GM23338 (cell line): ENCODE results near the gene CUBN. TPM values are rescaled to one million over a fixed set of nuclear protein-coding genes. Genes with fewer than 3 reads are reported as not detected.

ENCODE experiments used
- ATAC-seq: fragments of 200-7000 bp; cut with Tn5 transposase; 3 replicates; pipeline ENCODE4 v1.9.1; 2020
- DNase-seq: peaks from one replicate; pipeline ENCODE4 v3.0.0-alpha.2; 2015; ENCODE audit warnings: low spot score
- H2AFZ ChIP-seq: fragments of 200-600 bp; sonication (generic); 2 replicates; pipeline ENCODE4 v1.8.0; 2016; ENCODE audit warnings: antibody characterized with exemption, mild to moderate bottlenecking, moderate library complexity
- H3F3A ChIP-seq: fragments of 200-600 bp; sonication (generic); replicated peaks from 2 replicates; pipeline ENCODE4 v1.8.0; 2017; ENCODE audit warnings: antibody characterized with exemption, mixed run types, low read depth
- H3K27ac ChIP-seq: fragments of 200-600 bp; sonication (generic); 2 replicates; pipeline ENCODE4 v1.6.1; 2016; ENCODE audit warnings: low read depth
- H3K27me3 ChIP-seq: fragments of 200-600 bp; sonication (generic); 2 replicates; pipeline ENCODE4 v1.8.0; 2016; ENCODE audit warnings: mild to moderate bottlenecking, mixed run types, moderate library complexity; ENCODE audit not compliant: insufficient read depth
- H3K36me3 ChIP-seq: fragments of 200-600 bp; sonication (generic); 2 replicates; pipeline ENCODE4 v1.8.0; 2016; ENCODE audit warnings: mild to moderate bottlenecking; ENCODE audit not compliant: insufficient read depth
- H3K4me1 ChIP-seq: fragments of 200-600 bp; sonication (generic); 2 replicates; pipeline ENCODE4 v1.8.0; 2016; ENCODE audit warnings: mild to moderate bottlenecking, moderate library complexity; ENCODE audit not compliant: insufficient read depth
- H3K4me2 ChIP-seq: fragments of 200-600 bp; sonication (generic); 2 replicates; pipeline ENCODE4 v1.7.1; 2017; ENCODE audit warnings: mixed run types
- H3K4me3 ChIP-seq: fragments of 200-600 bp; sonication (generic); 2 replicates; pipeline ENCODE4 v1.6.1; 2016; ENCODE audit warnings: mixed run types
- H3K79me2 ChIP-seq: fragments of 200-600 bp; sonication (generic); replicated peaks from 2 replicates; pipeline ENCODE4 v1.8.0; 2017; ENCODE audit warnings: mild to moderate bottlenecking; ENCODE audit not compliant: insufficient read depth
- H3K9me2 ChIP-seq: fragments of 200-600 bp; sonication (generic); 2 replicates; pipeline ENCODE4 v1.8.0; 2017; ENCODE audit not compliant: insufficient read depth
- H4K20me1 ChIP-seq: fragments of 200-600 bp; sonication (generic); replicated peaks from 2 replicates; pipeline ENCODE4 v1.8.0; 2017; ENCODE audit warnings: mild to moderate bottlenecking; ENCODE audit not compliant: insufficient read depth
- H3K27ac Mint-ChIP-seq: 2 replicates; pipeline ENCODE4 v1.8.0; 2020; ENCODE audit warnings: inconsistent platforms, mild to moderate bottlenecking, moderate library complexity, mixed read lengths
- H3K27me3 Mint-ChIP-seq: 3 replicates; pipeline ENCODE4 v1.8.0; 2022; ENCODE audit warnings: low read depth, mild to moderate bottlenecking, moderate library complexity, mixed read lengths, inconsistent platforms; ENCODE audit not compliant: insufficient read depth, poor library complexity
- H3K36me3 Mint-ChIP-seq: 3 replicates; pipeline ENCODE4 v1.8.0; 2021; ENCODE audit warnings: low read depth, mild to moderate bottlenecking, inconsistent platforms, moderate library complexity, mixed read lengths
- H3K4me1 Mint-ChIP-seq: 3 replicates; pipeline ENCODE4 v1.8.0; 2020; ENCODE audit warnings: mild to moderate bottlenecking, inconsistent platforms, mixed read lengths
- H3K4me3 Mint-ChIP-seq: 3 replicates; pipeline ENCODE4 v1.8.0; 2021; ENCODE audit warnings: moderate library complexity, mild to moderate bottlenecking, inconsistent platforms, mixed read lengths
- H3K9me3 Mint-ChIP-seq: 3 replicates; pipeline ENCODE4 v1.8.0; 2020; ENCODE audit warnings: moderate library complexity, mild to moderate bottlenecking, inconsistent platforms, mixed read lengths
- EZH2phosphoT487 ChIP-seq: fragments of 200-600 bp; sonication (generic); IDR thresholded peaks from one replicate; pipeline ENCODE4 v1.8.1; 2018; ENCODE audit warnings: antibody characterized with exemption; ENCODE audit not compliant: unreplicated experiment
- JUNB ChIP-seq: IDR thresholded peaks from one replicate; pipeline ENCODE4 v1.6.1; 2016; ENCODE audit warnings: antibody characterized with exemption; ENCODE audit not compliant: unreplicated experiment
- NANOG ChIP-seq: IDR thresholded peaks from 2 replicates; pipeline ENCODE4 v1.6.1; 2016; ENCODE audit warnings: antibody characterized with exemption, borderline replicate concordance
- POLR2AphosphoS5 ChIP-seq: IDR thresholded peaks from 2 replicates; pipeline ENCODE4 v1.6.1; 2016; ENCODE audit warnings: antibody characterized with exemption, low read depth
- STAT1 ChIP-seq: IDR thresholded peaks from one replicate; pipeline ENCODE4 v1.6.1; 2016; ENCODE audit warnings: antibody characterized with exemption; ENCODE audit not compliant: unreplicated experiment
- polyA plus RNA-seq: library from polyadenylated mRNA; unstranded; fragments of >200 nt; fragmentation: Nextera tagmentation; extraction: Ambion mirVana; gene quantifications from 2 replicates; pipeline ENCODE4 v1.2.1, GENCODE V29; 2016
- total RNA-seq: library from RNA; depleted of rRNA; stranded (reverse); fragments of >200 nt; shearing (Covaris generic); gene quantifications from 2 replicates; pipeline ENCODE4 v1.2.3, GENCODE V29; 2014
- TF ChIP-seq, protein P1 (sequence below): fragments of 250-450 bp; sonication (Bioruptor Pico); IDR thresholded peaks from 2 replicates; pipeline ENCODE4 v1.5.0; 2020; ENCODE audit warnings: mild to moderate bottlenecking, moderate library complexity
- TF ChIP-seq, protein P2 (sequence below): IDR thresholded peaks from one replicate; pipeline ENCODE4 v1.6.1; 2018; ENCODE audit warnings: antibody characterized with exemption; ENCODE audit not compliant: unreplicated experiment

Gene CUBN
- total and polyA plus RNA-seq, 2 experiments from 2014 or later = 0.06 to 1.8 TPM

DNA sequence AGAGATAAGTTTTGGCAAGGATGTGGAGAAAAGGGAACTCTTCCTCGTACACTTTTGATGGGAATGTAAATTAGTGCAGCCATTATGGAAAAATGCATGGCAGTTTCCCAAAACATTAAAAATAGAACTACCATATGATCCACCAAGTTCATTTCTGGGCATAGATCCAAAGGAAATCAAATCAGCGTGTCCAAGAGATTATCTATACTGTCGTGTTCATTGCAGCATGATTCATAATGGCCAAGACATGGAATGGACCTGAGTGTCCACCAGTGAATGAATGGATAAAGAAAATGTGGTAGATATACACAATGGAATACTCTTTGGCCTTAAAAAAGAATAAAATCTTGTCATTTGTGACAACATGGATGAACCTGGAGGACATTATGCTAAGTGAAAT lies 242.0 kb downstream of the CUBN start (continued):
- TF ChIP-seq, protein P1, sequence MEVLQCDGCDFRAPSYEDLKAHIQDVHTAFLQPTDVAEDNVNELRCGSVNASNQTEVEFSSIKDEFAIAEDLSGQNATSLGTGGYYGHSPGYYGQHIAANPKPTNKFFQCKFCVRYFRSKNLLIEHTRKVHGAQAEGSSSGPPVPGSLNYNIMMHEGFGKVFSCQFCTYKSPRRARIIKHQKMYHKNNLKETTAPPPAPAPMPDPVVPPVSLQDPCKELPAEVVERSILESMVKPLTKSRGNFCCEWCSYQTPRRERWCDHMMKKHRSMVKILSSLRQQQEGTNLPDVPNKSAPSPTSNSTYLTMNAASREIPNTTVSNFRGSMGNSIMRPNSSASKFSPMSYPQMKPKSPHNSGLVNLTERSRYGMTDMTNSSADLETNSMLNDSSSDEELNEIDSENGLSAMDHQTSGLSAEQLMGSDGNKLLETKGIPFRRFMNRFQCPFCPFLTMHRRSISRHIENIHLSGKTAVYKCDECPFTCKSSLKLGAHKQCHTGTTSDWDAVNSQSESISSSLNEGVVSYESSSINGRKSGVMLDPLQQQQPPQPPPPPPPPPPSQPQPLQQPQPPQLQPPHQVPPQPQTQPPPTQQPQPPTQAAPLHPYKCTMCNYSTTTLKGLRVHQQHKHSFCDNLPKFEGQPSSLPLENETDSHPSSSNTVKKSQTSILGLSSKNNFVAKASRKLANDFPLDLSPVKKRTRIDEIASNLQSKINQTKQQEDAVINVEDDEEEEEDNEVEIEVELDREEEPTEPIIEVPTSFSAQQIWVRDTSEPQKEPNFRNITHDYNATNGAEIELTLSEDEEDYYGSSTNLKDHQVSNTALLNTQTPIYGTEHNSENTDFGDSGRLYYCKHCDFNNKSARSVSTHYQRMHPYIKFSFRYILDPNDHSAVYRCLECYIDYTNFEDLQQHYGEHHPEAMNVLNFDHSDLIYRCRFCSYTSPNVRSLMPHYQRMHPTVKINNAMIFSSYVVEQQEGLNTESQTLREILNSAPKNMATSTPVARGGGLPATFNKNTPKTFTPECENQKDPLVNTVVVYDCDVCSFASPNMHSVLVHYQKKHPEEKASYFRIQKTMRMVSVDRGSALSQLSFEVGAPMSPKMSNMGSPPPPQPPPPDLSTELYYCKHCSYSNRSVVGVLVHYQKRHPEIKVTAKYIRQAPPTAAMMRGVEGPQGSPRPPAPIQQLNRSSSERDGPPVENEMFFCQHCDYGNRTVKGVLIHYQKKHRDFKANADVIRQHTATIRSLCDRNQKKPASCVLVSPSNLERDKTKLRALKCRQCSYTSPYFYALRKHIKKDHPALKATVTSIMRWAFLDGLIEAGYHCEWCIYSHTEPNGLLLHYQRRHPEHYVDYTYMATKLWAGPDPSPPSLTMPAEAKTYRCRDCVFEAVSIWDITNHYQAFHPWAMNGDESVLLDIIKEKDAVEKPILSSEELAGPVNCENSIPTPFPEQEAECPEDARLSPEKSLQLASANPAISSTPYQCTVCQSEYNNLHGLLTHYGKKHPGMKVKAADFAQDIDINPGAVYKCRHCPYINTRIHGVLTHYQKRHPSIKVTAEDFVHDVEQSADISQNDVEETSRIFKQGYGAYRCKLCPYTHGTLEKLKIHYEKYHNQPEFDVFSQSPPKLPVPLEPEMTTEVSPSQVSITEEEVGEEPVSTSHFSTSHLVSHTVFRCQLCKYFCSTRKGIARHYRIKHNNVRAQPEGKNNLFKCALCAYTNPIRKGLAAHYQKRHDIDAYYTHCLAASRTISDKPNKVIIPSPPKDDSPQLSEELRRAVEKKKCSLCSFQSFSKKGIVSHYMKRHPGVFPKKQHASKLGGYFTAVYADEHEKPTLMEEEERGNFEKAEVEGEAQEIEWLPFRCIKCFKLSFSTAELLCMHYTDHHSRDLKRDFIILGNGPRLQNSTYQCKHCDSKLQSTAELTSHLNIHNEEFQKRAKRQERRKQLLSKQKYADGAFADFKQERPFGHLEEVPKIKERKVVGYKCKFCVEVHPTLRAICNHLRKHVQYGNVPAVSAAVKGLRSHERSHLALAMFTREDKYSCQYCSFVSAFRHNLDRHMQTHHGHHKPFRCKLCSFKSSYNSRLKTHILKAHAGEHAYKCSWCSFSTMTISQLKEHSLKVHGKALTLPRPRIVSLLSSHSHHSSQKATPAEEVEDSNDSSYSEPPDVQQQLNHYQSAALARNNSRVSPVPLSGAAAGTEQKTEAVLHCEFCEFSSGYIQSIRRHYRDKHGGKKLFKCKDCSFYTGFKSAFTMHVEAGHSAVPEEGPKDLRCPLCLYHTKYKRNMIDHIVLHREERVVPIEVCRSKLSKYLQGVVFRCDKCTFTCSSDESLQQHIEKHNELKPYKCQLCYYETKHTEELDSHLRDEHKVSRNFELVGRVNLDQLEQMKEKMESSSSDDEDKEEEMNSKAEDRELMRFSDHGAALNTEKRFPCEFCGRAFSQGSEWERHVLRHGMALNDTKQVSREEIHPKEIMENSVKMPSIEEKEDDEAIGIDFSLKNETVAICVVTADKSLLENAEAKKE (CRISPR knock-in tag) = no peak
- no peak for TF ChIP-seq NANOG

DNA sequence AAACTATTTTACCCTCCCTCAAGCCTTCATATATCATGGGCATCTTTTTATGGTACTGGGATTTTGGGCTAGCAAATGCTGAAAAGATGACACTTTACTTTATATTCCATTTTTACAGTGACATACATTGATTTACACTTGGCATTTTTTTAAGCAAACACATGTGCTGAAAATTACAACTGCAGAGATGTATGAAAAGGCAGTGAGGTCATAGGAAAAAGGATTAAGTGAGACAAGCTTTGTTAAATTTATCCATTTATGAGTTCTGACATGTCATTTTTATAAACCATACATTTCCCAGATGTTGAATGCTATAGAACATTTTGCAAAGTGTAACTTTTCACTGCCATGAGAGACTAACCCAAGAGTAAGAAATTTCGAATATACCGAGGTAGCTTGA lies 243.6 kb downstream of the CUBN start:
- Histone ChIP-seq H3K36me3 (no peaks in the 10 kb centered on the region), H3K4me2 (no peak overlapping the region), H3K27ac (no peak overlapping the region), H3K9me2 (no peaks in the 10 kb centered on the region), H3K79me2 (no peaks in the 10 kb centered on the region), H3F3A (no peaks in the 10 kb centered on the region), H3K4me3 (no peak overlapping the region), H3K4me1 (no peaks in the 10 kb centered on the region), H3K27me3 (no peaks in the 10 kb centered on the region), H4K20me1 (no peaks in the 10 kb centered on the region), H2AFZ (no peak overlapping the region)
- TF ChIP-seq, protein P1 (CRISPR knock-in tag) = no peak
- TF ChIP-seq STAT1 (no peak), EZH2phosphoT487 (no peak), POLR2AphosphoS5 (no peak), JUNB (no peak)
- TF ChIP-seq, protein P2, sequence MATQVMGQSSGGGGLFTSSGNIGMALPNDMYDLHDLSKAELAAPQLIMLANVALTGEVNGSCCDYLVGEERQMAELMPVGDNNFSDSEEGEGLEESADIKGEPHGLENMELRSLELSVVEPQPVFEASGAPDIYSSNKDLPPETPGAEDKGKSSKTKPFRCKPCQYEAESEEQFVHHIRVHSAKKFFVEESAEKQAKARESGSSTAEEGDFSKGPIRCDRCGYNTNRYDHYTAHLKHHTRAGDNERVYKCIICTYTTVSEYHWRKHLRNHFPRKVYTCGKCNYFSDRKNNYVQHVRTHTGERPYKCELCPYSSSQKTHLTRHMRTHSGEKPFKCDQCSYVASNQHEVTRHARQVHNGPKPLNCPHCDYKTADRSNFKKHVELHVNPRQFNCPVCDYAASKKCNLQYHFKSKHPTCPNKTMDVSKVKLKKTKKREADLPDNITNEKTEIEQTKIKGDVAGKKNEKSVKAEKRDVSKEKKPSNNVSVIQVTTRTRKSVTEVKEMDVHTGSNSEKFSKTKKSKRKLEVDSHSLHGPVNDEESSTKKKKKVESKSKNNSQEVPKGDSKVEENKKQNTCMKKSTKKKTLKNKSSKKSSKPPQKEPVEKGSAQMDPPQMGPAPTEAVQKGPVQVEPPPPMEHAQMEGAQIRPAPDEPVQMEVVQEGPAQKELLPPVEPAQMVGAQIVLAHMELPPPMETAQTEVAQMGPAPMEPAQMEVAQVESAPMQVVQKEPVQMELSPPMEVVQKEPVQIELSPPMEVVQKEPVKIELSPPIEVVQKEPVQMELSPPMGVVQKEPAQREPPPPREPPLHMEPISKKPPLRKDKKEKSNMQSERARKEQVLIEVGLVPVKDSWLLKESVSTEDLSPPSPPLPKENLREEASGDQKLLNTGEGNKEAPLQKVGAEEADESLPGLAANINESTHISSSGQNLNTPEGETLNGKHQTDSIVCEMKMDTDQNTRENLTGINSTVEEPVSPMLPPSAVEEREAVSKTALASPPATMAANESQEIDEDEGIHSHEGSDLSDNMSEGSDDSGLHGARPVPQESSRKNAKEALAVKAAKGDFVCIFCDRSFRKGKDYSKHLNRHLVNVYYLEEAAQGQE = no peak
- no peak overlapping the region for H3K27ac Mint-ChIP-seq
- no peak for ATAC-seq
- H3K9me3 Mint-ChIP-seq = no peaks in the 10 kb centered on the region
- H3K36me3 Mint-ChIP-seq = no peaks in the 10 kb centered on the region
- no peak for DNase-seq
- H3K27me3 Mint-ChIP-seq = no peaks in the 10 kb centered on the region
- no peak overlapping the region for H3K4me3 Mint-ChIP-seq
- peaks cover 4% of the 10 kb centered on the region; the same call in 1 of the 3 replicates for H3K4me1 Mint-ChIP-seq
